PC-3 (cell line): ENCODE measurements around the gene ACVR1B. TPM values are rescaled to one million over a fixed set of nuclear protein-coding genes. Genes with fewer than 3 reads are reported as not detected.

ENCODE experiments used
- ATAC-seq: fragments of 200-7000 bp; cut with Tn5 transposase; 2 replicates; pipeline ENCODE4 v1.9.1; 2020; ENCODE audit warnings: mild to moderate bottlenecking, moderate library complexity
- BruUV-seq: library from RNA; stranded (reverse); fragments of 400-500 nt; replicated peaks from 2 replicates; lab custom pipeline; 2021; lab: Mats Ljungman, UMichigan
- CTCF ChIA-PET: fragments of 300-600 bp; sonication (Branson Sonifier 250); formaldehyde crosslinking; loops from one replicate; lab custom pipeline; 2022; ENCODE audit warnings: antibody characterized with exemption; lab: Charles Lee
- POLR2A ChIA-PET: fragments of 300-600 bp; sonication (Branson Sonifier 250); formaldehyde crosslinking; loops from one replicate; lab custom pipeline; 2022; ENCODE audit warnings: antibody characterized with exemption; ENCODE audit not compliant: unreplicated experiment; lab: Charles Lee
- DNase-seq: peaks from one replicate; pipeline ENCODE4 v3.0.0-alpha.2; 2015
- H2AFZ ChIP-seq: fragments of 300-600 bp; sonication (generic); 2 replicates; pipeline ENCODE4 v1.6.0; 2016; ENCODE audit warnings: antibody characterized with exemption, low read length
- H3F3A ChIP-seq: fragments of 300-600 bp; sonication (generic); one replicate; pipeline ENCODE4 v1.6.0; 2017; ENCODE audit warnings: antibody characterized with exemption, low read length, control low read depth, mild to moderate bottlenecking; ENCODE audit not compliant: unreplicated experiment
- H3K27ac ChIP-seq: fragments of 300-600 bp; sonication (generic); 2 replicates; pipeline ENCODE4 v1.5.1; 2016; ENCODE audit warnings: mild to moderate bottlenecking, low read length
- H3K27me3 ChIP-seq: fragments of 300-600 bp; sonication (generic); 2 replicates; pipeline ENCODE4 v1.6.1; 2016; ENCODE audit warnings: low read length, mixed read lengths
- H3K36me3 ChIP-seq: fragments of 300-600 bp; sonication (generic); 2 replicates; pipeline ENCODE4 v1.6.1; 2016; ENCODE audit warnings: low read depth, mixed run types, low read length, mixed read lengths
- H3K4me1 ChIP-seq: fragments of 300-600 bp; sonication (generic); 2 replicates; pipeline ENCODE4 v1.5.1; 2016; ENCODE audit warnings: low read length; ENCODE audit not compliant: insufficient read depth
- H3K4me2 ChIP-seq: fragments of 300-600 bp; sonication (generic); 2 replicates; pipeline ENCODE4 v1.6.0; 2016; ENCODE audit warnings: low read length
- H3K4me3 ChIP-seq: fragments of 300-600 bp; sonication (generic); 2 replicates; pipeline ENCODE4 v1.5.1; 2016; ENCODE audit warnings: mild to moderate bottlenecking, low read length, mixed read lengths
- H3K79me2 ChIP-seq: fragments of 300-600 bp; sonication (generic); 2 replicates; pipeline ENCODE4 v1.6.1; 2017; ENCODE audit warnings: low read length, mixed read lengths
- H3K9ac ChIP-seq: fragments of 300-600 bp; sonication (generic); 2 replicates; pipeline ENCODE4 v1.6.0; 2016; ENCODE audit warnings: mild to moderate bottlenecking, low read length
- H3K9me2 ChIP-seq: fragments of 300-600 bp; sonication (generic); replicated peaks from 2 replicates; pipeline ENCODE4 v1.6.1; 2016; ENCODE audit warnings: mixed run types, low read length, mixed read lengths
- H3K9me3 ChIP-seq: fragments of 300-600 bp; sonication (generic); 2 replicates; pipeline ENCODE4 v1.6.1; 2016; ENCODE audit warnings: low read length, mixed read lengths
- H4K20me1 ChIP-seq: fragments of 300-600 bp; sonication (generic); 2 replicates; pipeline ENCODE4 v1.6.1; 2016; ENCODE audit warnings: low read length, mixed read lengths
- CTCF ChIP-seq: fragments of 300-600 bp; sonication (generic); conservative IDR thresholded peaks from 2 replicates; pipeline ENCODE4 v1.5.1; 2017; ENCODE audit warnings: antibody characterized with exemption, low read depth, mild to moderate bottlenecking, low read length
- EZH2 ChIP-seq: fragments of 300-600 bp; sonication (generic); IDR thresholded peaks from one replicate; pipeline ENCODE4 v1.6.1; 2017; ENCODE audit warnings: antibody characterized with exemption, mild to moderate bottlenecking, low read length; ENCODE audit not compliant: unreplicated experiment
- EZH2phosphoT487 ChIP-seq: fragments of 300-600 bp; sonication (generic); IDR thresholded peaks from 2 replicates; pipeline ENCODE4 v1.6.1; 2018; ENCODE audit warnings: mild to moderate bottlenecking, antibody characterized with exemption, low read length, borderline replicate concordance
- intact Hi-C: fragments of 100-400 bp; cut with micrococcal nuclease; formaldehyde crosslinking; loops from 2 replicates; pipeline ENCODE4 v1.9.0; 2023
- total RNA-seq: library from RNA; depleted of rRNA; stranded (reverse); fragments of >200 nt; gene quantifications from 2 replicates; pipeline ENCODE4 v1.2.3, GENCODE V29; 2014

ACVR1B gene
- total RNA-seq, 1 experiment from 2014 or later: 9.8 TPM

- H3K4me1 ChIP-seq: peaks cover 18% of the 10 kb centered on the region
- ChIA-PET POLR2A (no interaction called here), CTCF (interaction anchor here (1.0 kb wide), 1 partner anchor 85 kb away, joined by 4 read pairs; no protein-coding TSS in a partner anchor)
- peaks cover 9% of the 10 kb centered on the region for H3F3A ChIP-seq
- peak overlapping the region; percentile 73 for H3K4me2 ChIP-seq
- H3K79me2 ChIP-seq: peaks cover 25% of the 10 kb centered on the region
- BruUV-seq: no TSS peak
- H3K27me3 ChIP-seq: no peaks in the 10 kb centered on the region
- H4K20me1 ChIP-seq: peaks cover 14% of the 10 kb centered on the region; the same call in 1 of the 2 replicates
- peak overlapping the region; percentile 14; the same call in 1 of the 2 replicates for H2AFZ ChIP-seq
- no peaks in the 10 kb centered on the region for H3K9me3 ChIP-seq
- peak; percentile 77 for TF ChIP-seq CTCF
- TF ChIP-seq EZH2phosphoT487: no peak
- no peak for TF ChIP-seq EZH2
- ATAC-seq: peak; percentile 94
- intact Hi-C loops: no loop called here
- H3K4me3 ChIP-seq: peak overlapping the region; percentile 38; the same call in 1 of the 2 replicates
- H3K27ac ChIP-seq: peak overlapping the region; percentile 48
- no peaks in the 10 kb centered on the region; the same call in 1 of the 2 replicates for H3K36me3 ChIP-seq
- no peak overlapping the region for H3K9ac ChIP-seq
- no peaks in the 10 kb centered on the region for H3K9me2 ChIP-seq
- peak; percentile 59 for DNase-seq
These were observed 19.6 kb downstream of the ACVR1B start for GRCh38 chr12:51970904-51971646.

GRCh38 chr12:51971679-51972421 lies 20.4 kb downstream of the ACVR1B start:
- intact Hi-C loops: no loop called here
- Histone ChIP-seq H3K9ac (no peak overlapping the region), H3K4me1 (peaks cover 18% of the 10 kb centered on the region), H3K27me3 (no peaks in the 10 kb centered on the region), H3K36me3 (no peaks in the 10 kb centered on the region; the same call in 1 of the 2 replicates), H3K9me2 (no peaks in the 10 kb centered on the region), H3K9me3 (no peaks in the 10 kb centered on the region), H3K4me3 (peak overlapping the region; percentile 38; the same call in 1 of the 2 replicates), H3F3A (peaks cover 9% of the 10 kb centered on the region), H3K27ac (no peak overlapping the region), H2AFZ (0 out of 2 replicates have a peak overlapping the region, but pooled peaks have one; percentile 14), H3K4me2 (peak overlapping the region; percentile 73), H4K20me1 (peaks cover 14% of the 10 kb centered on the region; the same call in 1 of the 2 replicates), H3K79me2 (peaks cover 23% of the 10 kb centered on the region)
- ChIA-PET CTCF (interaction anchor here (0.6 to 0.7 kb wide), 2 partner anchors 21 to 77 kb away, joined by 3 to 4 read pairs; no protein-coding TSS in a partner anchor), POLR2A (interaction anchor here (0.6 kb wide), 1 partner anchor 1010 kb away, joined by 4 read pairs; no protein-coding TSS in a partner anchor)
- no peak for TF ChIP-seq EZH2
- TF ChIP-seq CTCF: no peak
- BruUV-seq: no TSS peak
- no peak for DNase-seq
- ATAC-seq: peak; percentile 25
